Femur (tissue), 1 donor: ENCODE results near the gene RAD23B.

Experiments used
- DNase-seq: peaks from one replicate; pipeline ENCODE4 v3.0.0-alpha.2; 2017

RAD23B gene

DNA sequence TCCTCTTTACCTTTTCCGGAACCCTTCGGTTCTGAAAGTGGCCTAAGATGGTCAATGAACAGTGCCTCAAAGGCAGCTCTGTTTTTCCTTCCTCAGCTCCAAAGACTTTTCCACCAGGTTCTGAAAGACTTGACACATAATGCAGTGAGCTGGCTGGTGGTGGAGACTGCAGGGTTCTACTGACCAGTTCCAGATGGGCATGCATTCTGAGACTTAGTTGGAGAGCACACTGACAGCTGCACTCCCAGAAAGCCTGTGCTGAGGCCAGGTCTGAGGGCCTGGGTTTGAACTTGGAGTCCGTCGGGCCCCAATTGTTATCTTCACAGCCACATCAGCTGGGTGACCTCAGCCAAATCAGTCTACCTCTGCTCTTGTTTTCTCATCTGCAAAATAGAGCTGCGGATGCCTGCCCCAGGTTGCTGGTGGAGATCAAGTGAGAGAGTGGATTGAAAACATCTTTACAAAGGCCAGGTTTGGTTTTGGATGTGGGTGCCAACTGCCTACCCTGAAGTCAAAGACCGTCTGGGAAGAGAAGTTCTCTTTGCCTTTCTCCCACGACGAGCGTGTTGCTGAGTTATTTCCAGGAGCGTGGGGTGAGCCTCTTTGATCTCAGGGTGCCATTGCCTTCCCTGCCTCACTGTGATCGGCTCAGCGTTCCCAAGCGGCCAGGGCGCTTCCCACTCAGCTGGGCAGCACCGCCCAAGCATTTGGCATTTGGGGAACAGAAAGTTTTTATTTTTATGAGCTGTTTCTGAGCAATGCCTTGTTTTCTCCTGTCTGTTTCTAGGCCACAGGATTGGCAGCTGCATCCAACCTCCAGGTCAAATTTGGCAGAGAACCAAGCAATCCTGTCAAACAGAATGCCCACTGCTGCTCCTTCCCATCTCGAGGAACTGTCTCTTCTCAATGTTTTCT is 54.9 kb downstream of the RAD23B start:
- no peak for DNase-seq

DNA sequence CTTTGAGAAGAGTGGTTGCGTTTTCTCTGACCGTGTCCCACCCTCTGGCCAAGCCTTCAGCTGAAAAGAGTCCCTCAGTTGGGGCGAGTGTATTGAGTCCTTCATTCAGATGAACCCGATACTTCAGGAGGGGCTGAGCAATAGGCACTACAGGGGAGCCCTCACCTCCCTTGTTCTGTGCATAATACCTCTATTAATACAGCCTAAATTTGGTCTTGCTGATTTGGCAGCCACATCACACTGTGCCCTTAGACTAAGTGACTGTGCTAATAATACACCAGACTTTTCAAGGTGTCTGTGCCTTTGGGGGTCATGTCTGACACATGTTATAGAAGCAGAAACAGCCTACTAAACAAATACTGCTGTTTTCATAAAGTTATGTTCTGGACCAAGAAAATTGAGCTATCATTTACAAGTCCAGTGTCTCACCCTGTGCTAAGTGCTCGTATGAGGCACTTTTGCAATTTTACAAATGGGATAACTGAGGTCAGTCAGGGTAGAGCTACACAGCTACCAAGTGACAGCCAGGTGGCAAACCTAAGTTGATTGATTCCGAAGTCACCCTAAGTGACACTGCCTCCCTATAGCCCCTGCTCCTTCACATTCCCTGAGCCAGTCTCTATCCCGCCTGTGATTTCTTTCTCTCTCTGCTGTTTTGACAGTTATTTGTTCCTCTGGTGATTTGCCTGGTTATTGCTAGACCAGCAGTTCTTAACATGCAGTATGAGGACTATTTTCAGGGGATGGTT is 56.0 kb downstream of the RAD23B start:
- DNase-seq = no peak

DNA sequence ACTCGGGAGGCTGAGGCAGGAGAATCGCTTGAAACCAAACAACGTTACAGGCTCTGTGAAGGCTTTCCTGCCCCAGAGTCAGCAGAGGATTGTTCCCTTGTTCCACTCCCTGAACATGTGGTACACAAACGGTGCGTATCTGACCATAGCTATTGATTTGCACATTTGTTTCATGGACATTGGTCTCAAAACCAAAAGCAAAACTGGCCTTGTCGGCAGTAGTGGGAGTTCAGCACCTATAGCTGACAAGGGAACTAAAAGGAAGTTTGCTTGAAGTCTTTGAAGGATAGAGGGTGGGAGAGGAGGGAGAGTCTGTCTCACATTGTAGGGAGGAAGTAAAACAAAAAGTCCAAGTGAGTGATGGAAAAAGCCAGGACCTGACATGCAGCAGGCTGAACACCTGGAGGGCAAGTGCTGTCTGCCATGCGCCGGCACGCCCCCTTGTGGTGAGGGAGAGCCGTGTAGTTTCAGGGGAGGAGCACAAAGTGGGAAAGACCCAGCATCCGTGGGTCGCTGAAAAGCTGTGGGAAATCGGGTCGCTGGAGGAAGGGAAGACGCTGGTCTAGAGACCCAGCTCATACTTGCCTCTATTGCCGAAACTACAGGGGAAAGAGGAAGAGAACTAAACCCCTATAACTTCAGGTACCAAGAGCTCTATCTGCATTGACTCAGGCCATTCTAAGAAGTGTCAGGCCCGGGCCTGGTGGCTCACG is 58.0 kb downstream of the RAD23B start:
- DNase-seq = peak; percentile 63

DNA sequence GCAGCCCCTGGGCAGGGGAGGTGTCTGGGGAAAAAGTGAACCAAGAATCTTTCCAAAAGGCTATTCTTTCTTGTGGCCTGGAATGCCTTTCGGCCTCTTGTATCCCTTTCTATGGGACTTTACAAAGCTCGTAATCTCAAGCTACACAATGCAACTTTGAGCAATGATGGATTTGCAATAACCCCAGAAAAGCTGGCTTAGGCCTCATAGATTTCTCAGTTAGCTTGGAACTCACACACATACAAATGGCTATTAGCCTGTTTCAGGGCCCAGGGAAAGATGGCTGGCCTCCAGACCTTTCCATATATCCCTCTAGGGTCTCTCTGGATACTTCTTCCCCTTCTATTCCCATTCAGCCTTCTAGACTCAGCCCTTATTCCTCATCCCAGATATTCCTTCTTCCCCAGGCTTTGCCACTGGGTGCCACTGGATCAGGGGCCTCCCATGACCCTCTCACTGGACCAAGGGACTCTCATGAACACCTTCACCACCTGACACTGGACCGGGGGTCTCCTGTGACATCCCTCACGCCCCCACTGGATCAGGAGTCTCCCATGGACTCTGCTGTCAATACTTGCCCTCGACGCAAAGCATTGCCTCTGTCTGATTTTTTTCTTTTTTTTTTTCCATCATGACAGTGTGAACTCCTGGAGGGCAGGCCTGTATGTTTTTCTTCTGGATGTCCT is 59.5 kb downstream of the RAD23B start:
- no peak for DNase-seq

DNA sequence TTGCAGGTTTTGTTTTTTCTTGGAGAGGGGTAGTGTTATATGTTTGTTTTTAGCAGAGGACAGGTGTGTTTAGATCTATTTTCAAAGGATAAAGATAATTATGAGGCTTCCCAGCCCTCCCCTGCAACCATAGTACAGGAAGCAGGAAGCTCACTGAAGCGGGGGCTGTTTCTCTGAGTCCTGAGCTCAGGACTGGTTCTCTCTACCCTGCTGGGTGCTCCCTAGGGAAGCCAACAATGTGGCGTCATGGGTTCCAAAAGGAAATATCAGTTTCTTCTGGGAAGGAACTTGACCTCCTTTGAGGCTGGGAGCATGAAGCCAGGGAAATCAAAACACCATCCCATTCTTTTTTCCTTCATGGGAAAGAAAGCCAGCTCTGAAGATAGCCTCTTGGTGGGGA is 62.2 kb downstream of the RAD23B start:
- DNase-seq = no peak

DNA sequence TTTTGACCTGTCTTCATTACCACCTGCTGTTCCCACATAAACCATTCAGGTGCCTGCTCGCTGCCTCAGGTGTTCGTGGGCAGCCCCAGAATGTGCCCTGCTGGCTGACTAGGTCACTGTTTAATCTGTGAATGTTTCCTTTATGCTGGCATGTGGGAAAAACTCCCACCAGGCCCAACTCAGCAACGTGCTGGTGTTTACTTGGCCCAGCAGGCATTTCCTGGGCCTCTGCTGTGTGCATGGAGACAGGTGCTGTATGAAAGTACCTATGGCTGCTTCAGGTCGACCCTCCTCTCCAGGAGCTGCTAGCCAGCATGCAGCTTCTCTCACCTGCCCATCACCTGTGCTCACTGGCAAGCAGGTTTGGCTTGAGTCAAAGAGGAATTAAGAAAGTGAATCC is 65.8 kb downstream of the RAD23B start:
- DNase-seq = no peak

DNA sequence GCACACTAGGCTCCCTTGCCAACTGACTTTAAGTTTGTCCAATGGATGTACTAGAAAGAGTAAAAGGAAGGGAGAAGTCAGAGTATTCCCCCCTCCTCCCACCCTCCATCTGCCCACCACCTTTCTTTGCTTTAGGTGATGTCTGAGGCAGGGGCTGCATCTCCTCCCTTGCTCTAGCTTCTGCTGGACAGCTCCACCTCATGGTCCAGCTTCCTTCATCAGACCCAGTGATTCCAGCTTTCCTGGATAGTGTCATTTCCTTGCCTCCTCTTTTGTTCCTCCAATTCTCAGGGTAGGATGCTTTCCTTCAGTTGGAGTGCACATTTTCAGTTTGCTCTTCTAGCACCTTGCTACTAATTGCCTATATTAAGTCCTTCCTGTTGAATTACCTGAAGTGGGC is 67.4 kb downstream of the RAD23B start:
- DNase-seq = no peak

DNA sequence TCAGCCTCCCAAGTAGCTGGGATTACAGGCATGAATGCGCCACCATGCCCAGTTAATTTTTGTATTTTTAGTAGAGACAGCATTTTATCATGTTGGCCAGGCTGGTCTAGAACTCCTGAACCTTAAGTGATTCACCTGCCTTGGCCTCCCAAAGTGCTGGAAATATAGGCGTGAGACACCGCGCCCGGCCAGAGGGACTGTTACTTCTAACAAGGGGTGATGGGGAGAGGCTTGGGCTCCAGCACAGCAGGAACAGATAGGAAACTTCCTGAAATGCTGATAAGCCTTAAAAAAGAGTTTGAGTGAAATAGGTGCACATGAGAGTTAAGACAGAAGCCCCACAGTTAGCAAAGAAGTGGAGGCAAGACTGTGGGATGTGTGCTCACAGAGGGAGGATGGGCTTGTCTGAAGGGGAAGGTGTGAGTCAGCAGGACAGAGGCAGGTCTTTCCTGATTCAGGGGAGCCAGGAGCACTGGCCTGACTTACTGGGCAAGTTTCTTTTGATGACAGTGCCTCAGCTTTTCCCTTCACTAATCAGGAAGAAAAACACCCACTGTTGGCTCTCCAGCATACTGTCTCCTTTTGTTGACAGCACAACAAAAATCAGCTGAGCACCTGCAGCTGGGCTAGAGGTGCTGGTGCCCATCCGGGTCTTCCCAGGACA is 68.4 kb downstream of the RAD23B start:
- no peak for DNase-seq

DNA sequence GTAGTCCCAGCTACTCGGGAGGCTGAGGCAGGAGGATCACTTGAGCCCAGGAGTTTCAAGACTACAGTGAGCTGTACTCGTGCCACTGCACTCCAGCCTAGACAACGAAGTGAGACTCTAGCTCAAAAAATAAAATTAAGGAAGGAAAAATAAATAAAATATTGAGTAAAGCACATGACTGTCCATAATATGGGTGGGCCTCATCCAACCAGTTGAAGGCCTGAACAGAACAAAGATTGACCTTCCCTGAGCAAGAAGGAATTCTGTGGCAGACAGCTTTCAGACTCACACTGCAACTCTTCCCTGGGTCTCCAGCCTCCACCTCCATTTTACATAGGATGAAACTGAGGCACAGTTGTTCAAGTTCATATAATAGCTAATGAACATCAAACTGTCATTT is 72.3 kb downstream of the RAD23B start:
- no peak for DNase-seq

DNA sequence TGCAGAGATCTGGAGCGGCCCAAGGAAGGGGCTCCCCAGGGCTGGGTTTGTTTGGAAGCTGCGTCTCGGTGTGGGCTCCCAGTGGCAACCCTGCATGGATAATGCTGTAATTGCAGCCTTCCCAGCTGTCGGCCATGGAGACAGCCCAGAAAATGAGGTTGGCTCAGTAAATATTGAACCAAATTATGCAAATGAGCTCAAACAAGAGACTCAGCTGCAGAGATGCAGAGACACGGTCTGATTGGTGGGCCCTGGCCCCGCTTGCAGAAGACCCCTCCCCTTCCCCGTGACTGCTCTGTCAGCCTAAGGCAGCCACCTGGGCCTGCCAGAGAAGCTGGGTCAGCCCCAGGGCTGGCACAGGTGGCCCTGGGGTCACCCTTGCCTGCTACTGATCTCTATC is 75.9 kb downstream of the RAD23B start:
- no peak for DNase-seq

DNA sequence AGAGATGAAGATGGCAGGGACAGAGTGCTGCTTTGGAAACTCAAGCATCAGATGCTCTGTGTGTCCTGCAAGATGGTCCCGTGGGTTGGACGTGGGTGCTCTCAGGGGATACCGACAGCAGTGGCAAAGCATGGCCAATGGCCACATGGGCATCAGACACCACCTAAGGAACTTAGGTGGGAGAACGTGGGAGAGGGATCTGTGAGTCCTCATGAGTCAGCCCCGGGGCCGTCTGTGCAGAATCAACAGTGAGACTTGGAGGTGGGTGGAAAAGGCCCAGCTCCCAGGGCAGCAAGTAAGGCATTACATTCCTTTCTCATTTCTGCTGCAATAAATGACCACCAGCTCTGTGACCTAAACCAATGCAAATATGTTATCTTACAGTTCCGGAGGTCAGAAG is 77.0 kb downstream of the RAD23B start:
- DNase-seq = no peak

DNA sequence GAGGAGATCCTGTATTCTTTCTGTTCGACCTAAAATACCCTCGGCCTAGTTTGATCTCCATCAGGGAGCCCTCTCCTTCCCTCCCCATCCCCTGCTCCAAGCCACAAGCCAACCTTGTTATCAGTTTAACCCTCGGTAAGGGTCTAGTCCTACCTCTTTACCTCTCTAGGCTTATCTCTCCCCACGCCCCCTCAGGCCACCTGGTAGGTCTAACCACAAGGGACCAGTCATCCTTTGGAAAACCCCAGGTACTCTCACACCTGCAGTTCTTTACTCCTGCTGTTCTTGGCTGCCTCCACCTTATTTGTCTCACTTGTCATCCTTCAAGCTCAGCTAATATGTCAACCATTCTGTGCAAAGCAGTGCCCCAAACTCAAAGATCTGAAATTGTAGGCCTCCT is 78.7 kb downstream of the RAD23B start:
- DNase-seq = no peak

DNA sequence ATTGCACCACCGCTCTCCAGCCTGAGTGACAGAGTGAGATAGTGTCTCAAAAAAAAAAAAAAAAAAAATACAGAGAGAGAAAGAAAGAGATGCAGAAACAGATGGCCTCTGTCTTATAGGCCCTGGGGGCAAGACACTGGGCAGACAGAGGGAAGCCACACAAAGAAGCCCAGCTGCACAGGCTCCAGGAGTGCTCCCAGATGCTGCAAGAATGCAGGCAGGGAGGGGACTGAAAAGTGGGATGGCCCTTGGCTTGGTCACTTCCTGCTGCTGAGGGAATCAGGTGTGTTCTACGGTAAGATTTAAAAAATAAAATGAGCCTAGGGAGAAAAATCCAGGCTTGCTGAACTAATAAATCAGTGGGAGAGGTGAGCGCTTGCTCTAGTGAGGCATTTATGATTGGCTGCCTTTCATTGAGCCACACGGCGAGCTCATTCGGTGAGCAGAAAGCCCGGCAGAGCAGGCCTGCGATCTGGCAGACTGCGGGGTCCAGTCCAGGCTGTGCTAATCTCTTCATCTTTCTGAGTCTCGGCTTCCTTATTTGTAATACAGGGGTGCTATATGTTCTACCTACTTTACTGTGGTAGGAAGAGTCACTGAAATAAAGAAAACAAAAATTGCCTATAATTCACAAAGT is 80.6 kb downstream of the RAD23B start:
- DNase-seq = no peak

DNA sequence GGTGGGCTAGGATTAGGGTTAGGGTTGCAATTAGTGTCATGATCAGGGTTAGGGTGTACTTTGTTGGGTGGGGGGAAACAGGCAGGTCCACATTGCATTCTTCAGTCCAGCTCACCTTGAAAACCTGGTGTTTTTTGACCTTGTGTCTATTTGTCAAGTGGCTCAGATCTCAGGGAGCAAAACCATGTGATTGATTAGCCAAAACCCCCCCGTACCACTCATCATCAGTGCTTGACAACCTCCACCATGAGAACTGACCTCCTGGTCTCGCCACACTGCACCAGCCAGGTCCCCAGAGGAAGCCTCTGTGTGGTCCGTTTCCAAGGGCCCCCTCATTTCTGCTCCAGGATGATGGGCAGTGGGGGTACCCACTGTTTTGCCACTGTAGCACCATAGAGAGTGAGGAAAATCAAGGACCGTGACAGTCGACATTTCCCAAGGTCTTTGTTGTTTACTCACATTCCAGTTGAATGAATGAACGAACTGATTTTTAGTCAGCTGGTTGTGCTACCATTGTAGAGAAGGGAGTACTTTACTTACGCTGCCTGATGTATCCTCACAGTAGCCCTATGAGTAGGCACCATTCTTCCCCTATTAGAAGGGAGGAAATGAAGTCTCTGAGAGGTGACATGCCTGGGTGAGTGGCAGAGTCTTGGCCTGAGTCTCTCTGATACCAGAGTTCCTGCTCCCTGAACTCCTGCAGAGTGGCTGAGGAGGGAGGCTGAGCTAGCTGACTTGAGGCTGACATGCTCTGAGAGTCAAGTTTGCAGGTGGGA is 84.8 kb downstream of the RAD23B start:
- DNase-seq = no peak

DNA sequence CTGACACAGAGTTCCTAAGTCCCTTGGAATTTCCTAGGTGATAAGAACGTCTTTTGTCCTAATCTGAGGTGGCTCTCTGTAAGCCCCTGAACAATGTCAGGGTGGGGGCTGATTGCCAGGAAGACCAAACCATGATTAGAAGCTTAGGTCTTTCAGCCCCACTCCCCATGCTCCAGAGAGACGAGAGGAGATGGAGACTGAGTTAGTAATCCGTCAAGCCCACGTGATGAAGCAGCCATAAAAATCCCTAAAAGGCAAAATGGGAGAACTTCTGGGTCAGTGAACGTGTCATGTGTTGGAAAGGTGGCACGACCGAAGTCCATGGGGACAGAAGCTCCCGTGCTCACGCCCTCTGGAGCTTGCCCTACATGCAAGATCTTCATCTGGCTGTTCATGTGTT is 85.6 kb downstream of the RAD23B start:
- no peak for DNase-seq

DNA sequence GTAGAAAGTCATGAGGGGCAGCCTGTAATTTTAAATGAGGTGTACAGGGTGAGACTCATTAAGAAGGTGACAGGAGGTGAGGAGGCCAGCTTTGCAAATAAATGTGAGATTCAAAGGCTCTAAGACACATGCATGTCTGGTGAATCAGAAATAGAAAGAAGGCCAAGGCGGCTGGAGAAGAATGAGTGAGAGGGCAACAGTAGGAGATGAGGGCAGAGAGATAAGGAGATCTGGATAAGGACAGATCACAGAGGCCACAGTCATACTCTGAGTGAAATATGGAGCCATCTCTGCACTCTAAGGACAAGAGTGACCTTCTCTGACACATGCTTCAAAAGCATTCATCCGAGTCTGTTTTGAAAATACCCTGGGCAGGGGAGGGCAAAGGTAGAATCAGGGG is 90.7 kb downstream of the RAD23B start:
- DNase-seq = no peak

DNA sequence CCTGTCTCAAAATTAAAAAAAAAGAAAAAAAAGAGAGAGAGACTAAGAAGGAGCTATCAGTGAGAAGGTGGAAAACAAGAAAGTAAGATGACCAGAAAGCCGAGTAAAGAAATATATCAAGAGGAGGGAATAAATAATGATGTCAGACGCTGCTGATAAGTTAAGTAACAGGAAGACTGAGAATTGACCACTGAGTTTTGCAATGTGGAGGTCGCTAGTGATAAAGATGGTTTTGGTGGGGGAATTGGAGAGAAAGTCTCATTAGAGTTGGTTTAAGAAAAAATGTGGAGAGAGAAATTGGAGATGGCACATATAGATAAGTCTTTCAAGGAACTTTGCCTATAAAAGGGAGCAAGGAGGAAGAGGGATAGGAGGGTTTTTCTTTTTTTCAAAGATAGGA is 91.9 kb downstream of the RAD23B start:
- no peak for DNase-seq

DNA sequence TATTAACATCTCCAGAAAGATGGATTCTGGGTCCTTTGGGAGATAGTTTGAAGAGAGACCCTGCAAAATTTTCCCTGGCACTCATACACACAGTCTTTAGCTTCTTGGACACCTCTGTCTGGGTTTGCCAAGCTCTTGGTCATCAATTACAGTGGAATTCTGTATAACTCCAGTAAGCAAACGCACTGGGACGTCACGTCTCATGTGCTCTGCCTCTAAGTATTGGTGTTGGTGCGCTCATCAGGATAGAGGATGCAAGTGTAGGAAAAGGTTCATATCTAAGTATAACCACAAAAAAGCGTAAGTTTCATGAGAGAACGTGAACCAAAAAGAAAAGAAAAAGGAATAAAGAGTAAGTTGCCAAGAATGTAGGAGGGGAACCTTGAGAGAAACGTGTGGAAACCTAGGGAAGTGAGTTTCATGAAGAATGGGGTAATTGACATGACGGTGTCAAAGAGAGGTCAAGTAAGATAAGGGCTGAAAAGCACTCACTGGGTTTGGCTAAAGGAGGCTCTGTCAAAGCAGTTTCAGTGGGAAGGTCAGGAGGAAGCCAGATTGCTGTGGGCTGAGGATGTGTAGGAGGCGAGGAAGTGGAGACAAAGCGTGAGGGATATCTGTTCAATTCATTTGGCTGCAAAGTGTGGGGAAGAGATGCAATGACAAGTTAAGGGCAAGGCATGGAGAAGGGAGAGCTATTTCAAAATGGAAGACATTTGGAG is 92.7 kb downstream of the RAD23B start:
- DNase-seq = no peak

DNA sequence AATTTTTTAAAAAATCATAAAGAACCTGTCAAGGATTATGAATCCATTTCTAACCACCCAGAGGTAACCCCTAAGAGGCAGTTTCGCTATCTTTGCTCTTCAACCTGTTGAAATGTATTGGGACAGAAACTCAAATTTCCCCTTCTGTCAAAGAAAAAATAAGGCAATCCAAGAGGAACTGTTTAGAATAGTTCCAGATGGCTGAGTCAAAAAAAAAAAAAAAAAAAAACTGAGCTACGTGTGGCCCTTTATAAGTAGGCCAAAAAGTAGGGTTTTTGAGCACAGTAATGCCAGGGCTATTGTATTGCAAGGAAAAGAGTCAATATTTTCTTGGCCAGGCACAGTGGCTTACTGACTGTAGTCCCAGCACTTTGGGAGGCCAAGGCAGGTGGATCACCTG is 94.9 kb downstream of the RAD23B start:
- no peak for DNase-seq
